CD1c-positive myeloid dendritic cell (primary cell): ENCODE results near the gene STRN4.
"Not testable (repeated sequence)": the region's sequence is repeated elsewhere in the genome, so short reads cannot be mapped to it uniquely, and the experiment has no call there.

Source experiments
- DNase-seq: peaks from one replicate; pipeline ENCODE4 v3.0.0-alpha.2; 2016; ENCODE audit errors: extremely low spot score

STRN4 gene

GRCh38 chr19:46713781-46714443 lies 32.3 kb downstream of the STRN4 start:
- DNase-seq = peak; percentile 55

GRCh38 chr19:46712768-46713338 lies 33.4 kb downstream of the STRN4 start:
- DNase-seq = not testable (repeated sequence)

DNA sequence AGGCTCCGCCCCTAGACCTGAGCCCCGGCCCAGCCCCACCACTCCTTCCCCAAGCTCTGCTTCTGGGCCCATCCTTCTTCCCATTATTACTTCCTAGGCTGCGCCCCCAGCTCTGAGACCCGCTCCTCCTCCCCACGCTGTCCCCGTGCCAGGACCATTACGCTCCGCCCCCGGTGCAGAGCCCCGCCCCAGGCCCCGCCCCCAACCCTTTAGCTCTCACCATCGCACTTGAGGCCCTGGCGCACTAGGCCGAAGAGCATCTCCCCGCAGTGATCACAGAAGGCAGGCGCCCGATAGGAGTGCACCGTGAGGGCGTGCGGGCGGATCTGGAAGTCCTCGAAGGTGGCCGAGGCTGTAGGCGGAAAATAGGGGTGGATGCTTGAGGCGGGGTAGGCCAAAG lies 35.6 kb downstream of the STRN4 start:
- DNase-seq = no peak

DNA sequence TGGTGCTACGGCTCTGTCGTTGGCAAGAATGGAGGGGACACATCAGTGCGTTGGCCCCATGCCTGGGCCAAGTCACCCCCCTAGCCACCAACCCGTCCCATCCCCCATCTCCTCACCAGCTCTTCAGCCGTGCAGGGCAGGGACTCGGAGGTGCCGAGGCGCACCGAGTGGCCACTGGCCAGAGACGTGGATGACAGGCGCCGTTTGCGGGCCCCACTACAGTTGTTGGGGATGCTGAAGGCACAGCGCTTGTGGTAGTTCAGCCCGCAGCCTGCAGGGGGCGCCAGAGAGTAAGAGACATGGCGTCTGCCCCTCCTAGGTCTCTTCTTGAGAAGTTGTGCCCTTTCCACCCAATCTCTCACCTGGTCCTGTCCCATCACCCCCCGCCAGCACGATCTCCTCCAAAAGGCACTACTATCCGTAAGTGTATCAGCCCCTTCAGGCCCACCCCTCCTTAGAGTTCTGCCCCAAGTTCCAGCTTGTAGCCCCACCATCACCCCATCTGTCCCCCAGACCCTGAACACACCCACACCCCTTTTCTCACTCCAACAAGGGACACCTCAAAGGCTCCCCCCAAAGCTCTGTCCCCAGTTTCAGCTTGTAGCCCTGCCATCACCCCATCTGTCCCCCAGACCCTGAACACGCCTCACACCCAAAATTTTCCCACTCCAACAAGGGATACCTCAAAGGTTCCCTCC lies 41.7 kb downstream of the STRN4 start:
- peak; percentile 87 for DNase-seq

DNA sequence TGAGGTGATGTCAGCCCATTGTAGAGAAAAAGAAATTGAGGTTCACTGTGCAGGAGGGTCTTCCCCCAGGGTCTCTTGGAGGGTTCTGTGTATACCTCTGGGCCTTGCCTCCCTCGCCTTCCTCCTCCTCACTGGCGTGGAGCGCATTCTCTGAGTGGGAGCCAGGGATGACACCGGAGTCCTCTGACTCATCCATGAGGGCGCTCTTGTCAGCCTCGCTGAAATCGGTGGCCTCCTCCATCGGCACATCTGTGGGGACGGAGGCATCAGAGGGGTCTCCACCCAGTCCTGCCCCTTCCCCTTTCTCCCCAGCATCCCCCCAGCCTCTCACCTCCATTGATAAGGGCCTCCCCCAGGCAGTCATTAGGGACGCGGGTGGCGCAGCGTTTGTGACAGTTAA lies 45.5 kb downstream of the STRN4 start:
- no peak for DNase-seq

GRCh38 chr19:46698395-46699321 lies 47.6 kb downstream of the STRN4 start:
- no peak for DNase-seq

GRCh38 chr19:46697204-46697960 lies 48.9 kb downstream of the STRN4 start:
- DNase-seq = no peak

- DNase-seq = no peak
These were observed 49.4 kb downstream of the STRN4 start for GRCh38 chr19:46696866-46697203.

GRCh38 chr19:46696052-46696451 lies 50.2 kb downstream of the STRN4 start:
- DNase-seq = no peak

DNA sequence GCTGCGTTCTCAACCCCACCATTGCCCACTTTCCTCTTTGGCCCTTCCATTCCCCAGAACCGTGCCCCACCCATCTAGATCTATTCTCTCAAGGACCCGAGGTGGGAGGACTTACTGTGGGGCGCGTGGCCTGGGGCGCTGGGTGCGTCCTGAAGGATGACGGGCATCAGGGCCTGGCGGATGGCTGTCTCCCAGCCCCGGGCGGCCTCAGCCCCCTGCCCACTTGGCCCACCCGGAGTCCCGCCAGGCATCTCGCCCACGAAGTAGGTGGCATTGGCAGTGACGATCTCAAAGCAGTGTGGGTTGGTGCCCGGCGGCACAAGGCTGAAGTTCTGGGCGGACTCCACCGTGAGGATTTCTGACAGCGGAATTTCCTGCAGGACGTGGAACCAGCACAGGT lies 52.5 kb downstream of the STRN4 start:
- DNase-seq = no peak

GRCh38 chr19:46692918-46693722 lies 53.1 kb downstream of the STRN4 start:
- no peak for DNase-seq

DNA sequence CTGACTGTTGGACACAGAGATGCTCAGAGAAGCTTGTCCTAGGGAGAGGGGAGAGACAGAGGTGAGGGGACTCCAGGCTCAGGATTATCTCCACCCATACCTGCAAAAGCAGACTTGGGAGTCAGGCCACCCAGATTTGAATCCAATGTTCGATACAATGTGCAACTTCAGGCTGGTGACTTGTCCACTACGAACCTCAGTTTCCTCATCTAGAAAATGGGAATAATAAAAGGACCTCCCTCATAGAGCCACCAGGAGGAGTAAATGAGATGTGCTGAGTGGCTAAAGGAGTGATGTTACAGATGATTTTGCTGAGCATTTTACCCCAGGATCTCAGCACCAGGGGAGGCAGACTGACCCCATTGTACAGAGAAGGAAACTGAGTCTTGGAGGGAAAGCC lies 54.3 kb downstream of the STRN4 start:
- DNase-seq = no peak

- DNase-seq = no peak
These were observed 55.1 kb downstream of the STRN4 start for GRCh38 chr19:46691104-46691503.

DNA sequence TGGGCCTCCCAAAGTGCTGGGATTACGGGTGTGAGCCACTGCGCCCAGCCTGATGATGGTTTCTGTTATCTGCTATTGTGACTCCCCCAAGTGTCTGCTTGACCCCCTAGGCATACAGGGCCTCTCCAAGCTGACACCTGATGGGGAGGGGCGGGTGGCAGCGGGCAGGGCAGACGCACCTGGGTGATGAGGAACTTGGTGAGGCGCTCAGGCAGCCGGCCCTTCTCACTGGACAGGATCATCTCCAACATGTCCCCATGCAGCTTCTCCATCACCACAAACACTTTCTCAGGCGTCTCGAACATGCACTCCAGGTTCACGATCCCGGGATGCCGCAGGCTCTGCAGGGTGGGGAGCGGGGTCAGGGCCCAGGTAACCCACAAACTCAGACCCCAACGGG lies 56.9 kb downstream of the STRN4 start:
- no peak for DNase-seq

GRCh38 chr19:46687438-46688145 lies 58.7 kb downstream of the STRN4 start:
- DNase-seq = no peak

DNA sequence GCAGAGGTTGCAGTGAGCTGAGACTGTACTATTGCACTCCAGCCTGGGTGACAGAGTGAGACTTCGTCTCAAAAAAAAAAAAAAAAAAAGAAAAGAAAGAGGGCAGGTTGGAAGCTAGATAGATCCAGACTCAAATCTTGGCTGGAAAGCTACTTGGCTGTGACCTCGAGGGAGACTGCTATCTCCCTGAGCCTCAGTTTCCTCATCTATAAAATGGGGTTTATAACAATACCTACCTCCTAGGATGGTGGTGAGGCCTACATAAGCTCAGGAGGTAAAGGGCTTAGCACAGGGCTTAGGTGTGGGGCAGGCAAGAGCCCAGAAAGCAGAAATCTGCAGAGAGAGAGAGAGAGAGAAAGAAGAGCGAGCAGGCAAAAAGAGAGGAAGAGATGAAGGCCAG lies 61.1 kb downstream of the STRN4 start:
- no peak for DNase-seq

DNA sequence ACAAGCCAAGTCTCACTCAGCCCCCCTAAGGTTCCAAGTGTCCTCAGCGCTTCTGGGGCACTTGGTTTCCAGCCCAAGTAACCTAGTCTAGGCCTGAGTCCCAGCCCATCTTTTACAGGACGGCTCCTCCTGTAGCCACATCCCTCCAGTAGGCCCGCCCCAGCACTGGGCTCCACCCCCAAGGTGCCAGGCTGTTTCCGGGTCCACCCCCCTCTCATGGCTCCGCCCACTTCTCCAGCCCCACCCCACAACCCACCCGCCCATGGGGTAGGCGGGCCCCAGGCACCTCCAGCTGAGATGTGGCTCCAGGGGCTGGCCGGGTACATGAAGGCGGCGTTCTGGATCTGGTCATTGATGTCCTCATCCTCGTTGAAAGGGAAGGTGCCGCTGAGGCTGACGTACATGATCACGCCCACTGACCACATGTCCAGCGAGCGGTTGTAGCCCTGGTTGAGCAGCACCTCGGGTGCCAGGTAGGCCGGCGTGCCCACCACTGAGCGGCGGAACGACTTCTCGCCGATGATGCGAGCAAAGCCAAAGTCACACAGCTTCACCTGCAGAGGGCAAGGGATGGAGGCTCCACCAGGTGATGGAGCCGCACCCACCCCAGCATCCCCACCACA lies 68.0 kb downstream of the STRN4 start:
- DNase-seq = peak; percentile 20

GRCh38 chr19:46674416-46675178 lies 71.7 kb downstream of the STRN4 start:
- no peak for DNase-seq

DNA sequence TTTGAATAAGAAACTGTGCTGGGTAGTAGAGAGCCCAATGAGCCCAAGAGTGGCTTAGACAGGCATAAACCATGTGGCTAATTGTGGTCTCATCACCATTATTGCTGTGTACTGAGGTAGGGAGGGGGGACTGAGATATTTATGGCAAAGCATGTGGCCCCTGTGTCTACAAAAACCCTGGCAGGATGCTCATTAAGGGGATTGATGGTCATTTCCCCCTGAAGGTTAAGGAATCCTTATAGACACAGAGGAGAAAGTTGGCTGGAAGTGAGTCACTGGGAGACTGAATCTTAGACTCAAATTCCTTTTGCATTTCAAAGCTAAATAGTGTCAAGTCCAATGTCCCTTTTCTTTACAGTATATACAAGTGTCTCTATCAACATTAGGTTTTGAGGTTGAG lies 75.4 kb downstream of the STRN4 start:
- no peak for DNase-seq
